IMR-90 (cell line): ENCODE data around the gene METTL1. TPM values are rescaled to one million over a fixed set of nuclear protein-coding genes. Genes with fewer than 3 reads are reported as not detected.

Source experiments
- ATAC-seq: fragments of 200-7000 bp; cut with Tn5 transposase; 2 replicates; pipeline ENCODE4 v1.9.1; 2020; ENCODE audit warnings: low read depth, mild to moderate bottlenecking, moderate library complexity
- BruUV-seq: library from RNA; stranded (reverse); fragments of 400-500 nt; replicated peaks from 2 replicates; lab custom pipeline; 2021; lab: Mats Ljungman, UMichigan
- CTCF ChIA-PET: fragments of 300-600 bp; formaldehyde crosslinking; extraction: SDS; loops from one replicate; lab custom pipeline; 2021; ENCODE audit warnings: antibody characterized with exemption; lab: Yijun Ruan, JAX
- POLR2A ChIA-PET: fragments of 300-600 bp; sonication (Branson Sonifier 250); formaldehyde crosslinking; loops from one replicate; lab custom pipeline; 2022; ENCODE audit warnings: antibody characterized with exemption; ENCODE audit not compliant: unreplicated experiment; lab: Charles Lee
- DNase-seq: peaks from one replicate; pipeline ENCODE4 v3.0.0; 2013
- H2AFZ ChIP-seq: replicated peaks from 2 replicates; pipeline ENCODE3; 2013; ENCODE audit warnings: low read length, mild to moderate bottlenecking; ENCODE audit not compliant: poor library complexity
- H2AK5ac ChIP-seq: 2 replicates; pipeline ENCODE4 v1.6.1; 2013; ENCODE audit warnings: low read depth, low read length, inconsistent platforms
- H2AK9ac ChIP-seq: replicated peaks from 2 replicates; pipeline ENCODE3; 2013; ENCODE audit warnings: mild to moderate bottlenecking, low read depth, low read length, moderate library complexity; ENCODE audit not compliant: poor library complexity
- H2BK120ac ChIP-seq: 2 replicates; pipeline ENCODE4 v1.6.1; 2013; ENCODE audit warnings: low read depth, low read length, inconsistent platforms
- H2BK15ac ChIP-seq: 3 replicates; pipeline ENCODE4 v1.6.1; 2013; ENCODE audit warnings: low read depth, low read length, inconsistent platforms
- H2BK20ac ChIP-seq: 2 replicates; pipeline ENCODE4 v1.6.1; 2013; ENCODE audit warnings: low read depth, mild to moderate bottlenecking, inconsistent platforms, low read length, moderate library complexity
- H2BK5ac ChIP-seq: 2 replicates; pipeline ENCODE4 v1.6.1; 2013; ENCODE audit warnings: mild to moderate bottlenecking, low read depth, low read length, inconsistent platforms; ENCODE audit not compliant: poor library complexity, severe bottlenecking
- H3K14ac ChIP-seq: replicated peaks from 2 replicates; pipeline ENCODE4 v1.6.1; 2013; ENCODE audit warnings: low read depth, low read length, inconsistent platforms
- H3K18ac ChIP-seq: 2 replicates; pipeline ENCODE4 v1.6.1; 2013; ENCODE audit warnings: low read depth, low read length, control low read depth
- H3K23ac ChIP-seq: 2 replicates; pipeline ENCODE4 v1.6.1; 2013; ENCODE audit warnings: low read depth, low read length, inconsistent platforms
- H3K27ac ChIP-seq: 2 replicates; pipeline ENCODE4 v1.5.1; 2013; ENCODE audit warnings: mild to moderate bottlenecking, control low read depth, low read length; ENCODE audit not compliant: insufficient read depth
- H3K27me3 ChIP-seq: 2 replicates; pipeline ENCODE4 v1.6.1; 2013; ENCODE audit warnings: low read length; ENCODE audit not compliant: control insufficient read depth, insufficient read depth
- H3K36me3 ChIP-seq: 2 replicates; pipeline ENCODE4 v1.6.1; 2013; ENCODE audit warnings: low read length, mixed read lengths; ENCODE audit not compliant: control insufficient read depth, insufficient read depth
- H3K4ac ChIP-seq: 2 replicates; pipeline ENCODE4 v1.6.1; 2013; ENCODE audit warnings: low read depth, low read length, inconsistent platforms
- H3K4me1 ChIP-seq: 2 replicates; pipeline ENCODE4 v1.6.1; 2013; ENCODE audit warnings: low read length, mixed read lengths; ENCODE audit not compliant: control insufficient read depth, insufficient read depth
- H3K4me2 ChIP-seq: 2 replicates; pipeline ENCODE4 v1.6.1; 2013; ENCODE audit warnings: low read depth, mild to moderate bottlenecking, control low read depth, low read length, moderate library complexity
- H3K4me3 ChIP-seq: 2 replicates; pipeline ENCODE4 v1.5.1; 2013; ENCODE audit warnings: low read depth, mild to moderate bottlenecking, control low read depth, low read length, moderate library complexity; ENCODE audit not compliant: insufficient read depth
- H3K56ac ChIP-seq: 2 replicates; pipeline ENCODE4 v1.6.1; 2013; ENCODE audit warnings: low read length, inconsistent platforms; ENCODE audit not compliant: insufficient read depth; ENCODE audit errors: extremely low read depth
- H3K79me1 ChIP-seq, 2 experiments: 2 replicates each; pipeline ENCODE4 v1.6.1; 2013; ENCODE audit warnings: low read length in 2 of 2, inconsistent platforms in 1 of 2, low read depth in 1 of 2
- H3K9ac ChIP-seq: 2 replicates; pipeline ENCODE4 v1.6.1; 2013; ENCODE audit warnings: low read depth, low read length, control low read depth
- H3K9me1 ChIP-seq: 2 replicates; pipeline ENCODE4 v1.6.1; 2013; ENCODE audit warnings: low read length, inconsistent platforms; ENCODE audit not compliant: insufficient read depth
- H3K9me3 ChIP-seq: 2 replicates; pipeline ENCODE4 v1.6.1; 2013; ENCODE audit warnings: low read length; ENCODE audit not compliant: control insufficient read depth, insufficient read depth
- H4K20me1 ChIP-seq: 2 replicates; pipeline ENCODE4 v1.6.1; 2013; ENCODE audit warnings: low read length, inconsistent platforms; ENCODE audit not compliant: insufficient read depth
- H4K5ac ChIP-seq: 2 replicates; pipeline ENCODE4 v1.6.1; 2013; ENCODE audit warnings: mild to moderate bottlenecking, low read depth, low read length, control low read depth
- H4K8ac ChIP-seq, 2 experiments: 2 replicates each; pipeline ENCODE4 v1.6.1; 2013; ENCODE audit warnings: low read depth in 2 of 2, low read length in 2 of 2, control low read depth in 1 of 2, inconsistent platforms in 1 of 2
- H4K91ac ChIP-seq: 2 replicates; pipeline ENCODE4 v1.6.1; 2013; ENCODE audit warnings: low read depth, low read length, inconsistent platforms; ENCODE audit not compliant: insufficient read depth
- BHLHE40 ChIP-seq: fragments of 150-350 bp; IDR thresholded peaks from 2 replicates; pipeline ENCODE4 v1.6.1; 2016; ENCODE audit warnings: mild to moderate bottlenecking, low read depth, low read length
- CHD1 ChIP-seq: IDR thresholded peaks from 2 replicates; pipeline ENCODE4 v1.6.1; 2012; ENCODE audit warnings: low read depth, low read length, improper control_type of control experiment
- FOS ChIP-seq: fragments of 150-350 bp; IDR thresholded peaks from 2 replicates; pipeline ENCODE4 v1.6.1; 2016; ENCODE audit warnings: low read depth, low read length
- MAFK ChIP-seq: IDR thresholded peaks from 2 replicates; pipeline ENCODE4 v1.6.1; 2012; ENCODE audit warnings: low read depth, low read length, improper control_type of control experiment
- MXI1 ChIP-seq: IDR thresholded peaks from 2 replicates; pipeline ENCODE4 v1.6.1; 2012; ENCODE audit warnings: low read depth, mild to moderate bottlenecking, low read length, moderate library complexity, borderline replicate concordance
- POLR2A ChIP-seq: IDR thresholded peaks from 2 replicates; pipeline ENCODE4 v1.6.1; 2012; ENCODE audit warnings: mild to moderate bottlenecking, low read depth, low read length
- RCOR1 ChIP-seq: IDR thresholded peaks from 2 replicates; pipeline ENCODE4 v1.6.1; 2012; ENCODE audit warnings: mild to moderate bottlenecking, low read length, improper control_type of control experiment; ENCODE audit not compliant: insufficient replicate concordance
- SMC3 ChIP-seq: fragments of 150-350 bp; IDR thresholded peaks from 2 replicates; pipeline ENCODE4 v1.6.1; 2016; ENCODE audit warnings: low read depth, mild to moderate bottlenecking, antibody characterized with exemption, low read length, moderate library complexity
- USF2 ChIP-seq: fragments of 150-350 bp; IDR thresholded peaks from 2 replicates; pipeline ENCODE4 v1.6.1; 2017; ENCODE audit warnings: mild to moderate bottlenecking, antibody characterized with exemption, low read length, low read depth
- WGBS, 2 experiments: methylation state at CpG; one replicate each; pipeline versions ENCODE4 v1.1.5 to v1.1.7; 2013; ENCODE audit warnings: missing lambda C conversion rate in 2 of 2; ENCODE audit not compliant: insufficient read length in 1 of 2; ENCODE audit errors: extremely low coverage in 2 of 2; 5-methylcytosine and 5-hydroxymethylcytosine counted together
- dilution Hi-C: fragments of 300-500 bp; cut with HindIII; formaldehyde crosslinking; loops from one replicate; pipeline ENCODE4 v1.14.3; 2018; ENCODE audit warnings: low sequenced_read_pairs; ENCODE audit not compliant: unreplicated experiment
- in situ Hi-C: fragments of 300-500 bp; cut with MboI; formaldehyde crosslinking; loops from 3 replicates; pipeline ENCODE4 v1.14.3; 2019; ENCODE audit warnings: low sequenced_read_pairs, inconsistent platforms, mixed read lengths
- intact Hi-C: fragments of 100-400 bp; cut with micrococcal nuclease; formaldehyde crosslinking; loops from 2 replicates; pipeline ENCODE4 v1.10.0; 2022
- polyA plus RNA-seq, 3 experiments: library from polyadenylated mRNA; depleted of rRNA; stranded (reverse); fragments of >200 nt; gene quantifications; 2 replicates each; pipeline ENCODE4 v1.2.3, GENCODE V29; 2012; ENCODE audit warnings: low replicate concordance in 1 of 3
- total RNA-seq: library from RNA; depleted of rRNA; stranded (reverse); fragments of >200 nt; gene quantifications from 2 replicates; pipeline ENCODE4 v1.2.3, GENCODE V29; 2012

METTL1 gene
- total and polyA plus RNA-seq, 2 of the 4 experiments (the other 2 are of a cell fraction): 12.4 to 27.5 TPM

- H3K4me3 ChIP-seq: peak within 1 kb of the TSS; percentile 78
- H2BK20ac ChIP-seq: 0 out of 2 replicates have a peak within 1 kb of the TSS, but pooled peaks have one; percentile 8
- ChIA-PET POLR2A (interaction anchor here (0.9 kb wide), 1 partner anchor 28 kb away, joined by 4 read pairs; the partner anchor contains the start of gene TSPAN31), CTCF (no interaction called here)
- TF ChIP-seq MAFK (no peak), FOS (no peak), MXI1 (peak; percentile 70; the same call in 1 of the 2 replicates), SMC3 (no peak), RCOR1 (no peak), BHLHE40 (peak; percentile 39), USF2 (no peak), POLR2A (no peak), CHD1 (no peak)
- 0% methylated on average over 31 of the region's 67 CpGs; no CpG with 5 or more reads in 1 of the 2 experiments for WGBS, 2 experiments
- intact Hi-C loops: no loop called here
- no peaks in the 10 kb centered on the region for H4K20me1 ChIP-seq
- peak within 1 kb of the TSS; percentile 98 for H3K4ac ChIP-seq
- peak within 1 kb of the TSS; percentile 88 for H3K56ac ChIP-seq
- H2BK15ac ChIP-seq: peak within 1 kb of the TSS; percentile 78; the same call in 2 of the 3 replicates
- H2AK9ac ChIP-seq: peak within 1 kb of the TSS; percentile 97
- H3K79me1 ChIP-seq: peaks cover 16 to 29% of the 10 kb centered on the region in 2 experiments; a peak in 3 of 4 replicates
- H4K91ac ChIP-seq: peak within 1 kb of the TSS; percentile 95
- H3K9me1 ChIP-seq: peaks cover 9% of the 10 kb centered on the region
- peak within 1 kb of the TSS; percentile 93 to 99 for H4K8ac ChIP-seq
- H2AFZ ChIP-seq: peak within 1 kb of the TSS; percentile 99
- H4K5ac ChIP-seq: peak within 1 kb of the TSS; percentile 91
- peak within 1 kb of the TSS; percentile 82 for H3K27ac ChIP-seq
- H2AK5ac ChIP-seq: peak within 1 kb of the TSS; percentile 91
- peak within 1 kb of the TSS; percentile 78 for H2BK5ac ChIP-seq
- H3K27me3 ChIP-seq: no peaks in the 10 kb centered on the region
- H3K18ac ChIP-seq: peak within 1 kb of the TSS; percentile 62
- H3K4me2 ChIP-seq: peak within 1 kb of the TSS; percentile 95
- dilution Hi-C loops: no loop called here
- H3K23ac ChIP-seq: peak within 1 kb of the TSS; percentile 98
- in situ Hi-C loops: no loop called here
- peak within 1 kb of the TSS; percentile 99 for H3K9ac ChIP-seq
- no TSS peak for BruUV-seq
- ATAC-seq: peak; percentile 73
- H2BK120ac ChIP-seq: peak within 1 kb of the TSS; percentile 86
- peak within 1 kb of the TSS; percentile 95 for H3K14ac ChIP-seq
- peak; percentile 35 for DNase-seq
- 0 out of 2 replicates have a peak, but pooled peaks cover 3% of the 10 kb centered on the region for H3K4me1 ChIP-seq
- H3K9me3 ChIP-seq: no peaks in the 10 kb centered on the region
- H3K36me3 ChIP-seq: peaks cover 3% of the 10 kb centered on the region
Measured at GRCh38 chr12:57772429-57773322, 771 bp upstream of the METTL1 start, which contains the start of gene EEF1AKMT3. Gene EEF1AKMT3, plus strand, starts transcription at chr12:57772614. Its CDS starts 111 bp downstream, at chr12:57772725.
